Measurements from ENCODE around the gene MBOAT7. TPM values are rescaled to one million over a fixed set of nuclear protein-coding genes. Genes with fewer than 3 reads are reported as not detected.

The MBOAT7 gene
- total and polyA plus RNA-seq, 2 donors from 2014 or later = 41.6 to 64.4 TPM

GRCh38 chr19:54129617-54129996, 59.8 kb downstream of the MBOAT7 start:
- no peak overlapping the region for H3K4me3 ChIP-seq (ENCODE audit: low read length in 3 of 3)
- no peak overlapping the region for H3K27ac ChIP-seq (ENCODE audit: low read depth in 2 of 2, low read length in 2 of 2)
- H3K27me3 ChIP-seq (ENCODE audit: control insufficient read depth, insufficient read depth, low read length) = no peaks in the 10 kb centered on the region
- no peaks in the 10 kb centered on the region for H3K9me3 ChIP-seq (ENCODE audit: control insufficient read depth in 2 of 3, insufficient read depth in 1 of 3, low read length in 3 of 3)
- no peak overlapping the region for H3K9ac ChIP-seq (ENCODE audit: low read length in 3 of 3)
- peaks cover 0 to 30% (median 20%) of the 10 kb centered on the region in 3 donors for H3K36me3 ChIP-seq (ENCODE audit: control insufficient read depth in 2 of 3, insufficient read depth in 3 of 3, low read length in 3 of 3)
- FAIRE-seq (no peak), DNase-seq (no peak)
- no peaks in the 10 kb centered on the region for H3K4me1 ChIP-seq (ENCODE audit: control insufficient read depth in 2 of 3, insufficient read depth in 2 of 3, low read depth in 1 of 3, low read length in 3 of 3)
- TF ChIP-seq CTCF (IDR thresholded peaks at IDR 0.05; ENCODE audit: borderline replicate concordance, extremely low read depth, insufficient read depth) = no peak
- intact Hi-C loops (cut with DNase I) = no loop called here

- Histone ChIP-seq H3K27ac (ENCODE audit: low read depth in 2 of 2, low read length in 2 of 2) (no peak overlapping the region), H3K27me3 (ENCODE audit: control insufficient read depth, insufficient read depth, low read length) (no peaks in the 10 kb centered on the region), H3K36me3 (ENCODE audit: control insufficient read depth in 2 of 3, insufficient read depth in 3 of 3, low read length in 3 of 3) (peaks cover 0 to 35% (median 23%) of the 10 kb centered on the region in 3 donors), H3K4me3 (ENCODE audit: low read length in 3 of 3) (no peak overlapping the region), H3K9me3 (ENCODE audit: control insufficient read depth in 2 of 3, insufficient read depth in 1 of 3, low read length in 3 of 3) (no peaks in the 10 kb centered on the region), H3K9ac (ENCODE audit: low read length in 3 of 3) (no peak overlapping the region), H3K4me1 (ENCODE audit: control insufficient read depth in 2 of 3, insufficient read depth in 2 of 3, low read depth in 1 of 3, low read length in 3 of 3) (no peaks in the 10 kb centered on the region)
- no peak for TF ChIP-seq CTCF (IDR thresholded peaks at IDR 0.05; ENCODE audit: borderline replicate concordance, extremely low read depth, insufficient read depth)
- intact Hi-C loops (cut with DNase I) = no loop called here
- FAIRE-seq = no peak
- peak in 1 of 5 donors; percentile 59 for DNase-seq
Measured at GRCh38 chr19:54128796-54129616, 60.4 kb downstream of the MBOAT7 start.

- no peaks in the 10 kb centered on the region for H3K4me1 ChIP-seq (ENCODE audit: control insufficient read depth in 2 of 3, insufficient read depth in 2 of 3, low read depth in 1 of 3, low read length in 3 of 3)
- H3K36me3 ChIP-seq (ENCODE audit: control insufficient read depth in 2 of 3, insufficient read depth in 3 of 3, low read length in 3 of 3) = peaks cover 0 to 37% (median 30%) of the 10 kb centered on the region in 3 donors
- no peak overlapping the region for H3K27ac ChIP-seq (ENCODE audit: low read depth in 2 of 2, low read length in 2 of 2)
- no peak for FAIRE-seq
- peak in 1 of 5 donors; percentile 60 for DNase-seq
- H3K9me3 ChIP-seq (ENCODE audit: control insufficient read depth in 2 of 3, insufficient read depth in 1 of 3, low read length in 3 of 3) = no peaks in the 10 kb centered on the region
- no peaks in the 10 kb centered on the region for H3K27me3 ChIP-seq (ENCODE audit: control insufficient read depth, insufficient read depth, low read length)
- H3K9ac ChIP-seq (ENCODE audit: low read length in 3 of 3) = no peak overlapping the region
- intact Hi-C loops (cut with DNase I) = no loop called here
- H3K4me3 ChIP-seq (ENCODE audit: low read length in 3 of 3) = no peak overlapping the region
- no peak for TF ChIP-seq CTCF (IDR thresholded peaks at IDR 0.05; ENCODE audit: borderline replicate concordance, extremely low read depth, insufficient read depth)
Measured at GRCh38 chr19:54128441-54128725, 61.0 kb downstream of the MBOAT7 start.

Data from kidney (tissue), 14 donors.